HK-2 (cell line): ENCODE results near the gene ZBTB25.

Experiments
- DNase-seq: peaks from one replicate; pipeline ENCODE4 v3.0.0-alpha.2; 2018; ENCODE audit not compliant: unreplicated experiment

The ZBTB25 gene

DNA sequence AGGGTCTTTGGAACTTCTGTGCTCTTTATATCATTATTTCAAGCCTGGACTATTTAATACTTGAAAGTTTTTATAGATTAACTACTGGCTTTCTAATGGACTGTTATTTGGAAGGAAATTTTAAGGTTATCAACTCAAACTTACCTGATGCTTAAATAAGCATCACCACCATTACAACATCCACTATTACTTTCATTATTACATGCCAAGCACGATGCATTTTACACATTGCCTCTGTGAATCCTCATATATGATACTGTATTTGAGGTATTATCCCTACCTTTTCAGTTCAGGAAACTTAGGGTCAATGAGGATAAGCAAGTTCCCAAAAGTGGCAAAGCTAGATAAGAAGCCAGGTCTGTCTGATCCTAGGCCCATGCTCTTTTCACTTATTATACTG, 13.3 kb upstream of the ZBTB25 start:
- no peak for DNase-seq

DNA sequence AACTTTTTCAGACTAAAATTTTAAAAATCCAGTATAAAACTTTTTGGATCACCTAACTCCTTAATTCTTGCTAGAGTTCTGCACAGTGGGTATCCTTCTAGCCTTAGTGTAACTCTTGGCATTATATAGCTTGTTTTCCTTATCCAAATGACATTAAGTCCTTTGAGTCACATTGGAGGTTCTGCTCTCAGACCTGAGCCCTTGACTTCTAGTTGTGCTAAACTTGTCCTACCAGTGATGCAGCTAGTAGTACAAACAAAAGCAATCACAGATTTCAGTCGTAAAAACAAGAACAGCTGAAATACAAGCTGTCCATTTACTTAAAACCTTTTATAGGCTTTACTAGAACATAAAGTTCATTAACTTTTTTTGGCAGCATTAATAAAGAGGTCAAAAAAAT, 11.4 kb upstream of the ZBTB25 start:
- no peak for DNase-seq

- DNase-seq: no peak
Observed at GRCh38 chr14:64513271-64513670, 9.6 kb upstream of the ZBTB25 start.

DNA sequence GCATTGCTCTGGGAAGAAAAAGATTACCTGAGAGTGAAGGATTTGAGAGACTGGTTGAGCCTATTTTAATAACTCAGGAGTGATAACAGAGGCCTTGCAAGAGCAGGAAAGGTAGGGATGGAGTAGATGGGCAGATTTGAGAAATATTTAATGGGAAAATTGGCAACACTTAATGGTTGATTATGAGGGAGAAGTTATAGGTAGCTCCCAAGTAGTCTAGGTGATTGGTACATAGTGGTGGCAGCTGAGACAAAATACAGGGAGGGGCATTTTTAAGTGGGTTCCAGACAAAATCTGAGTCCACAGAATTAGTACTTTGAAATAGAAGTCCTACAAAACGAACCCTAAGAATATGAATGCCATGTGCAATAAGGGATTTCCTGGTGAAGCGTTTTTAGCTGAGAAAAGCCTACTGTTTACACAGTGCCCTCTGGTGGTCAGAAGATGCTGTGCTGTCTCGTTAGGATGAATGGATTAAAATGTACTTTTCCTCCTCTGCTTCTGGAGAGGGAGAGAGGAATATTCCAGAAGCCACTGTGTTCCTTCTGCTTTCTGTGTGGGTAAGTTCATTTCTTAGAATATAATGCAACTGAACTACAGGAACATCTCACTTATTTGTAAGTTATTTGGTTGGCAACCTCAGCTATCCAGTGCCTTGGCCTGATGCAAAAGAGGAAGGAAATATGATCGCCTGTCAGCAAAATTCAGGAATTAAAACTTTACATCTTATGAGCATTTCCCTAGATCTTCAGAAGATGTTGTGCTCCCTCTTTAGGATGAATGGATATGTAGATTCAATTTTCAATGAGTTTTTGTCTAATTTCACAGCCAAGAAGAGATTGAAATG, 7.4 kb upstream of the ZBTB25 start:
- DNase-seq: peak; percentile 41

DNA sequence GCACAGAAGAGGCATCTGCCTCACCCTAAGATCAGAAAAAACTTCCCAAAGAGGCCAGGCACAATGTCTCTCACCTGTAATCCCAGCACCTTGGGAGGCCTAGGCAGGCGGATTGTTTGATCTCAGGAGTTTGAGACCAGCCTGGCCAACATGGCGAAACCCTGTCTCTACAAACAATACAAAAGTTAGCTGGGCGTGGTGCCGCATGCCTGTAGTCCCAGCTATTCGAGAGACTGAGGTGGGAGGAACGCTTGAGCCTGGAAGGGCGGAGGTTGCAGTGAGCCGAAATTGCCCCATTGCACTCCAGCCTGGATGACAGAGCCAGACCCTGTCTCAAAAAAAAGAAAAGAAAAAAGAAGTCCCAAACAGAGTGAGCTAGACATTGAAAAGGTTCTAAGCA, 5.4 kb upstream of the ZBTB25 start:
- DNase-seq: no peak

GRCh38 chr14:64508215-64508776, 4.7 kb upstream of the ZBTB25 start:
- DNase-seq: no peak

DNA sequence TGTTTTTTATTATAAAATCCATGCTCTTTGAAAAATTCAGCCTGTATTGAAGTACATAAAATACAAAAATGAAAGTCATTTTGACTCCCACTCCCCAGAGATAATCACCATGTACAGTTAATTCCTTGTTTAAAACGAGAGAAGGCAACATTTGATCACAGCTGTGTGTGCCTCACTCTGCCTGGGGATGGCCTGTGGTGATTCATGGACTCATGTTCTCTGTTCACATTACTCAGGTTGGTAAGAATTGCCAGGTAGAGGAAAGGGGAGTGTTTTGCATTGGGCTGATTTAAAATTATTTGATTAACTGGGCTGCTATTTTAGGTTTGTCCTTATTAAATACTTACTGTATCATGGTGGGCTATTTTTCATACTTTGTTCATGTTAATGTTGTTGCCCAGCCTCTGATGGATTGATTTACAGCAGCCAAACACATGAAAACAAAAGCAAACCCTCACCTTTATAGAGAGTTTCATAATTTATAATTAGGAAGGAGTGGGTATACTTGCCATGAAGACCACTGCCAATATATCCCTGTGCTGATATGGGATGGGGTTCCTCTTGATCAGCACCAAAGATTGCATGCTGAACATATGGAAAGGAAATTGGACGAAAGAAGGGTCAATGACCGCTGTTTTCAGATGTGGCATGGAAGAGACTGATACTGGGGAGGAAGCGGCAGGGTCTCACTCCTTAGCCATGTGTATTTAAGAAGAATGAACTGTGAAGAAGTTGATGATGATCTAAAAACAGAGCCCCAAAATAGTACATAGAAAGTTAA, 3.9 kb upstream of the ZBTB25 start:
- DNase-seq: no peak

DNA sequence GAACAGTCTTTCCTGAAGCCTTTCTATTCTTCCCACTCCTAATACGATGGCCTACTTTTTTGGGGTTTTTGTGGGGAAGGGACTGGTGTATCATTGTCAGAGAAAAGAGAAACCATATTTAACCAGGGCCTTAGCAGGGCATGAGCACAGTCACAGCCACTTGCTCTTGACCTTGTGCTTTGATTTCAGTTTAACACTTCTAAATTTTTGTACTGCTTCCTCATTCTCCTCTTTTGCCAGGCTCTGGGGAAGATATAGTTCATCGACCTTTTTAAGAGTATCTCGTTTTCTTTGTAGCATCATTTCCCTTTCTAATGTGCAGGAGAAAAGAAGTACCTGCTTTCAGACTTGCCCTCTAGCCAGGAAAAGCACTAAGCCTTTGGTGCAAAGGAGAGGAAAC, 3.1 kb upstream of the ZBTB25 start:
- no peak for DNase-seq

DNA sequence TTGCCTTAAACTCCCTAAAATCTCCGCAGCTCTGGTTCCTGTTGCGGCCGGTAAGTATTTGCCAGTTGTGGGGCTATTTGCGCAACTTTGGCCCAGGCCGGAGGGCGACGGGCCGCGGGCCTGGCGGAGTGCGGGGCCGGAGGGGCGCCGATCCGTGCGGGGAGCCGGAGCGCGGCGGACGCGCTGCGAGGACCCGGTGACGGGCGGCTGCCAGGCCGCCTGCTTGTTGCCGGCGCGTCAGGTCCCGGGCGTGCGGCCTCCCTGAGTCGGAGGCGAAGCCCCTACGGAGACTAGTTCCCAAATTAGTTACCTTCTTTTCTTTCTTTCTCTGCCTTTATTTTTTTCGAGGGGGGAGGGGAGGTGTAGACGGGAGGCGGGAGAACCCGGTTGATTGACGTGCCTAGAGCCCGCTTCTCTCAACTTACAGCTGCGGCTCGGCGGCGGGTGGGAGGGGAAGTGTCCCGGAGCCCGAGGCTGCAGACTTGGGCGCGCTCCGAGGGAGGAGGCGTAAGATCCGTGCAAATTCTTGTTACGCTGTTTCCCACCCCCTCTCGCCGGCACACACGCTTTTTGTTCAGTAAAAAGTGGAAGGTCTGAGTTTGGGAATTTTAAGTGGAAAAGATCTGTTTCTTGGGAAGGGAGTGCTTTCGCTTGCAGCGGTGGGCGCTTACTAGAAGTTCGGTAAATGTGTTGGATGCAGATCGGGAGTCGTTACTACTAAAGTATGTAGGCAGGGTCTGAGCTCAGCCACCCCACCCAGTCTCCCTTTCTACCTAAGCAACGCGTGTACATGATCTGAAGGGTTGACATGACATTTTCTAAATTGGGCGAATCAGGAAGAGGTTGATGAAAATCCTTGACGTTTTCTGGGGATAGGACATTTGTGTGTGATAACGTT, 1.5 kb upstream of the ZBTB25 start:
- DNase-seq: peak; percentile 83

DNA sequence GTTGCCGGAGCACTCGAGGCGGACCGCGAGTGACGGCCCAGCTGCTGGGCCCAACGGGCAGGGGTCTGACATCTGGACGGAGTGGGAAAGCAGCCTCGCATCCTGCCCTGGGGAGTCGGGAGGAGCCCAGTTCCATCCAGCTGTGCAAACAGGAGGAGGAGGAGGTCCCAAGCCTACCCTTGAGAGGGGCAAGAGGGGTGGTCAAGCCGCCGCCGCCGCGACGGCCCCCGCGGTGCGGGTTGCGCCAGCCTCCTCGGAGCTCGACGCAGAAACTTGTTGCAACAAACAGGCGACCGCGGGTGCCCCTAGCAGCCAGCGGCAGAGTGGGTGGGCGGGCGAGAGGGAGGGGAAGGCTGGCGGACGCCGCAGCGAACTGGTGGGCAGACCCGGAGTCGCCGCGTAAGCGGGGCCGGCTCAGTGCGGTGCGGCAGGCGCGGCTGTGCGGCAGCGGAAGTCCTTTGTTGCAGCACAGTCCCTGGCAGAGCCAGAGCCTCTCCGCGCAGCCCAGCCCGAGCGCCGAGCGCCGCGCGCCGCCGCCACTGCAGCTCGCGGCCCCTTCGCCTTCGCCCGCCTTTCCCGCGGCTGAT, 765 bp upstream of the ZBTB25 start, which contains the start of gene ZBTB1:
Gene ZBTB1, plus strand, starts transcription at position 461 of the 587 bp plus-strand sequence. CDS start 16,735 bp downstream, outside the sequence.
- peak; percentile 90 for DNase-seq

GRCh38 chr14:64502887-64503433, 678 bp downstream of the ZBTB25 start:
- no peak for DNase-seq

- no peak for DNase-seq
Observed at GRCh38 chr14:64502456-64502855, 1.2 kb downstream of the ZBTB25 start.

DNA sequence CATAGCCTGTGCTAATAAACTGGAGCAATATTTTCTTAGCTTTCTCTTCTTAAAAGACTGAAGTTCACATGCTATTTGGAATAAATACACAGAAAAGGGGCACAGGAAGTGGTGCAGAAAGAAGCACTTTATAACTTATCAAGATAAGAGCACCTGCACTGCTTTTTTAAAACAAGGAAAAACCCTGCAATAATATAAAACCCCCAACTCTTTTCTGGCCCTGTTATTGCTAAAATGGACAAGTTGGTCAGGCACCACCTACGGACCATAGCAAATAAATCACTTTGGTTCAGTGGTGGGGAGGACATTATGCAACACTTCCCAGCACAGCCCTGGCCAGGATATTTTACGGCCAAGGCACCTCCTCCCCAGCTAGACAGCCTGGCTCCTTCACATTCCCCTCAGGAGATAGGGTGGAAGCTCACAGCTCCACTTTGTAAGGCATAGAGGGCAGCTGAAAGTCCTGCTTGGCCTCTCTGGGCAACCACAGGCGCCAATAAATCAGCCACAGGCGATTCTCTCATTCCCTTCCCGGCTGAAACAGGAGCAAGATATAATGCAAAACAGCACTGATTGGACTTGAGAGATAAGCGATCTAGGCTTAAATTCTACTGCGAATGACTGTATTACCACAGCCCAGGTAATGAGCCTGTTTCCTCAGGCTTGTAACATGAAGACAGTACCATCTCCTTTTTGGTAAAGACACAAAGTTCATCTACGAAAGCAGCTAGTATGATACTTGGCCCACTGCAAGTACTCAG, 2.0 kb downstream of the ZBTB25 start:
- DNase-seq: peak; percentile 58

DNA sequence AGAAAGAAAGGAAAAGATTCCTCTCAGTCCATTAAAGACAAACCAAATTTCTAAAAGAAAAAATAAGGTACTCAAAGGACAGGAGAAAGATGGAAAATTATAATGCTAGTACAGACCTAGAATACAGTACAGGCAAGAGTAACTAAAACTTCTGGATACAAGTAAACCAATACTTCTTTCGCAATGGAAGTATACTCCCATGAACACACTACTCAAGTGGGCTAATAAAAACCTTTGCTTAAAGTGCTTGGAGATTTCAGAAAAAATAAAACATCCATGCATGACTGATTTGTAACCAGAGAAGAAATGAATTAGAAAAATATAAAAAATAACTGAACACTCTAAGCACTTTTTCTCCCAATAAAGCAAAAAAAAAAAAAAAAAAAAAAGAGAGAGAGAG, 3.5 kb downstream of the ZBTB25 start:
- no peak for DNase-seq

GRCh38 chr14:64496764-64497163, 6.9 kb downstream of the ZBTB25 start:
- DNase-seq: no peak

DNA sequence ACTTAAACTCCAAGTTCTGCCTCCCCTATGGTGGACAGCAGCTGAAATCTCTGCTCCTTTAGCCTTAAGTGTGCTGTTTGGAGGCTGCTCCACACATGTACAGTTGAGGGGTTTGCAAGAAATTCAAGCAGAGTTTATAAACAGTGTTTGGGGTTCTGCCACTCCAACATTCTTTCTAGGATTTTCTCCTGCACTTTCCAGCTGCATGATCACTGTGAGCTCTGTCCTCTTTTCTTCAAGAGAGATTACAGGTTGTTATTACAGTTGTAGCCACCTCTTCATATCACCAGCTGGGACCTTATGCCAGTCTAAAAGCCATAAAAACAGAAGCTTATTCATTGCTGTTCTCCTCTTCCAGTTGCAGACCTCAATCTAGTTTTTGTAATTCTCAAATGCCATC, 8.4 kb downstream of the ZBTB25 start:
- no peak for DNase-seq

DNA sequence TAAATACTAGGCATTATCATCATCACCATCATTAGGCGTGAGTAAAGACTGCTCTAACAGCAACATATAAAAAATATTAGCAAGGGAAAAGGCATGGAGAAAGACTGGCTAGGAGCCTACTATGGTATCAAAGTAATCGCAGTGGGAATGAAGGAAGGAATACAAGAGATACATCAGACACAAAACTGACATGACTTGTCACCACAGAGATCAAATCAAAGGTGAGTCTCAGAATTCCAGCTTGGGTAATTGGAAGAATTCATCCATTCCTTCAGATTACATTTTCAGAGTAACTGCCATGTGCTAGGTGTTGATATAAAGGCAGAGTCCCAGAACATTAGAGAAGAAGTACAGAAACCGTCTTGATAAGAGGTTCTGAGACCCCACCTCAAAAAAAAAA, 10.2 kb downstream of the ZBTB25 start:
- no peak for DNase-seq

GRCh38 chr14:64491637-64492036, 12.0 kb downstream of the ZBTB25 start:
- DNase-seq: no peak

- DNase-seq: no peak
Observed at GRCh38 chr14:64488590-64489099, 15.0 kb downstream of the ZBTB25 start.
